Endothelial cell of umbilical vein (primary cell): ENCODE measurements around the gene ITSN1. TPM values are rescaled to one million over a fixed set of nuclear protein-coding genes. Genes with fewer than 3 reads are reported as not detected.

Experiments used
- BruUV-seq: library from RNA; stranded (reverse); fragments of 400-500 nt; replicated peaks from 2 replicates; lab custom pipeline; 2021; lab: Mats Ljungman, UMichigan
- CTCF ChIA-PET: fragments of 300-600, 350-600 bp; sonication (Branson Sonifier 250); formaldehyde crosslinking; loops from one replicate; lab custom pipeline; 2021; ENCODE audit warnings: antibody characterized with exemption, inconsistent platforms; lab: Charles Lee
- POLR2A ChIA-PET: fragments of 300-600, 350-600 bp; sonication (Branson Sonifier 250); formaldehyde crosslinking; loops from one replicate; lab custom pipeline; 2021; ENCODE audit warnings: antibody characterized with exemption, inconsistent platforms; lab: Charles Lee
- DNase-seq: peaks from one replicate; pipeline ENCODE4 v3.0.0-alpha.2; 2011; ENCODE audit warnings: low read depth, low spot score
- FAIRE-seq: peaks from 2 replicates; lab custom pipeline; 2011; peaks lifted over from hg19 to GRCh38; lab: Jason Lieb, UNC
- H2AFZ ChIP-seq: 2 replicates; pipeline ENCODE4 v1.6.0; 2012; ENCODE audit warnings: low read depth, low read length, control low read depth, inconsistent platforms
- H3K27ac ChIP-seq: 2 replicates; pipeline ENCODE4 v1.5.1; 2011; ENCODE audit warnings: low read depth, mild to moderate bottlenecking, control low read depth, low read length, moderate library complexity; ENCODE audit not compliant: insufficient read depth
- H3K27me3 ChIP-seq, 2 experiments: 2 replicates each; pipeline versions ENCODE4 v1.6.0 to v1.6.1; 2011; ENCODE audit warnings: low read length in 2 of 2, mixed read lengths in 1 of 2; ENCODE audit not compliant: control insufficient read depth in 2 of 2, insufficient read depth in 2 of 2
- H3K36me3 ChIP-seq, 2 experiments: 2 replicates in 1 of 2; 3 replicates in 1 of 2; pipeline ENCODE4 v1.5.1; 2011; ENCODE audit warnings: low read length in 2 of 2, mild to moderate bottlenecking in 1 of 2, moderate library complexity in 1 of 2; ENCODE audit not compliant: control insufficient read depth in 2 of 2, insufficient read depth in 2 of 2; ENCODE audit errors: extremely low read depth in 1 of 2
- H3K4me1 ChIP-seq: 3 replicates; pipeline ENCODE4 v1.5.1; 2011; ENCODE audit warnings: mild to moderate bottlenecking, low read length; ENCODE audit not compliant: control insufficient read depth, insufficient read depth; ENCODE audit errors: extremely low read depth
- H3K4me2 ChIP-seq: 2 replicates; pipeline ENCODE4 v1.6.1; 2011; ENCODE audit warnings: low read length, control low read depth, mixed read lengths; ENCODE audit not compliant: insufficient read depth
- H3K4me3 ChIP-seq, 3 experiments: fragments of 200-600 bp in 1 of 3; sonication (generic), shearing (Covaris generic) in 1 of 3; replicated peaks in 1 of 3; 2 replicates each; pipeline ENCODE4 v1.5.1; 2011 to 2016; ENCODE audit warnings: control low read depth in 3 of 3, low read length in 3 of 3, mild to moderate bottlenecking in 2 of 3, inconsistent platforms in 1 of 3, low read depth in 1 of 3, moderate library complexity in 1 of 3; ENCODE audit not compliant: insufficient read depth in 1 of 3
- H3K79me2 ChIP-seq: 2 replicates; pipeline ENCODE4 v1.6.0; 2012; ENCODE audit warnings: low read length, inconsistent platforms; ENCODE audit not compliant: control insufficient read depth, insufficient read depth
- H3K9ac ChIP-seq: replicated peaks from 2 replicates; pipeline ENCODE3; 2011; ENCODE audit warnings: low read length, control low read depth; ENCODE audit not compliant: insufficient read depth; ENCODE audit errors: extremely low read depth
- H3K9me1 ChIP-seq: replicated peaks from 3 replicates; pipeline ENCODE4 v1.6.0; 2011; ENCODE audit warnings: mild to moderate bottlenecking, low read length; ENCODE audit not compliant: control insufficient read depth, insufficient read depth; ENCODE audit errors: extremely low read depth
- H3K9me3 ChIP-seq: replicated peaks from 2 replicates; pipeline ENCODE4 v1.5.1; 2012; ENCODE audit warnings: low read length, inconsistent platforms; ENCODE audit not compliant: control insufficient read depth, insufficient read depth
- H4K20me1 ChIP-seq: replicated peaks from 2 replicates; pipeline ENCODE3; 2011; ENCODE audit warnings: mild to moderate bottlenecking, low read length; ENCODE audit not compliant: control insufficient read depth, insufficient read depth; ENCODE audit errors: extremely low read depth
- CTCF ChIP-seq, 2 donors: IDR thresholded peaks; 1 replicate in 1 of 2; 2 replicates in 1 of 2; pipeline ENCODE4 v1.5.1; 2011; ENCODE audit warnings: low read length in 2 of 2, mild to moderate bottlenecking in 2 of 2, moderate library complexity in 2 of 2, control low read depth in 1 of 2, inconsistent platforms in 1 of 2, low read depth in 1 of 2; ENCODE audit not compliant: insufficient read depth in 1 of 2; ENCODE audit errors: extremely low read depth in 1 of 2
- EZH2 ChIP-seq: IDR thresholded peaks from 2 replicates; pipeline ENCODE4 v1.6.1; 2012; ENCODE audit warnings: borderline replicate concordance, low read depth, mild to moderate bottlenecking, moderate library complexity, low read length, inconsistent platforms; ENCODE audit not compliant: severe bottlenecking
- FOS ChIP-seq: IDR thresholded peaks from 2 replicates; pipeline ENCODE4 v1.6.1; 2011; ENCODE audit warnings: mild to moderate bottlenecking, low read length, moderate library complexity, borderline replicate concordance; ENCODE audit not compliant: insufficient read depth
- GATA2 ChIP-seq: IDR thresholded peaks from 2 replicates; pipeline ENCODE4 v1.7.0; 2011; ENCODE audit warnings: low read depth, mild to moderate bottlenecking, moderate library complexity, mixed read lengths, low read length; ENCODE audit not compliant: insufficient read length, insufficient read depth
- JUN ChIP-seq: IDR thresholded peaks from 2 replicates; pipeline ENCODE4 v1.6.1; 2011; ENCODE audit warnings: borderline replicate concordance, low read depth; ENCODE audit not compliant: insufficient read length, insufficient read depth
- MAX ChIP-seq: IDR thresholded peaks from 2 replicates; pipeline ENCODE4 v1.6.1; 2011; ENCODE audit not compliant: insufficient read depth, insufficient read length
- MYC ChIP-seq: IDR thresholded peaks from one replicate; pipeline ENCODE4 v1.6.1; 2011; ENCODE audit warnings: mild to moderate bottlenecking, low read depth, low read length
- POLR2A ChIP-seq: IDR thresholded peaks from 2 replicates; pipeline ENCODE4 v1.6.1; 2012; ENCODE audit warnings: low read depth, mild to moderate bottlenecking, control low read depth, low read length
- POLR2AphosphoS5 ChIP-seq: IDR thresholded peaks from 2 replicates; pipeline ENCODE4 v1.6.1; 2012; ENCODE audit warnings: low read depth, mild to moderate bottlenecking, control low read depth, low read length, moderate library complexity; ENCODE audit not compliant: insufficient read depth
- dilution Hi-C: fragments of 300-500 bp; cut with MboI; formaldehyde crosslinking; loops from one replicate; pipeline ENCODE4 v1.15.0; 2019; ENCODE audit warnings: low sequenced_read_pairs; ENCODE audit not compliant: extremely low pct_ligation_motif_present
- intact Hi-C: fragments of 100-400 bp; cut with micrococcal nuclease; formaldehyde crosslinking; loops from one replicate; pipeline ENCODE4 v1.10.0; 2022
- polyA plus RNA-seq, 4 experiments: library from polyadenylated mRNA; depleted of rRNA in 3 of 4; stranded (reverse) in 3 of 4; unstranded in 1 of 4; fragments of >200 nt; gene quantifications; 2 replicates each; pipeline versions ENCODE4 v1.2.1 to v1.2.3, GENCODE V29; 2011 to 2012; ENCODE audit warnings: missing spikeins in 1 of 4
- total RNA-seq: library from RNA; stranded (reverse); gene quantifications from 2 replicates; pipeline ENCODE4 v1.2.3, GENCODE V29; 2021

ITSN1 gene
- total and polyA plus RNA-seq, 2 donors (not counting 3 experiments of a cell fraction or from before 2014, with no cell fraction given): 72.2 to 86.8 TPM

DNA sequence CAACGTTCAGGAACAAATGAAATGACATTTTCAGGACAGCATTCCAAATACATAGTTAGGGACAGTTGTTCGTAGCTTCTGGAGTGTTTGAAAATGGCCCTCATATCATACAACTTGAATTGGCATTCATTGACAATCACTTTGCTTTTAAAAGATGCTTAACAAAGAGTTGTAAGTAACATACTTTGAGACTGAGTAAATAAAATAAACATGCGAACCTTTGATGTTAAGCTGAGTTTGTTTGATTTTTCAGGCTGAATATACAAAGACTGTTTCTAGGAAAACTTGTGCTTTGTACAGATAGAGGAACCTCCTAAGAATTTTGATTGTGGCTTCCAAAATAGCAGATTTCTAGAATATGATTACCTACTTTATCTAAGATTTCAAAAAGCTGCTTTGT is 45.3 kb downstream of the ITSN1 start:
- Histone ChIP-seq H4K20me1 (peaks cover 4% of the 10 kb centered on the region), H2AFZ (no peak overlapping the region), H3K4me2 (no peak overlapping the region), H3K79me2 (peaks cover 76% of the 10 kb centered on the region), H3K27me3 (no peaks in the 10 kb centered on the region), H3K4me3 (no peak overlapping the region), H3K9ac (no peak overlapping the region), H3K4me1 (peaks cover 41% of the 10 kb centered on the region), H3K9me3 (no peaks in the 10 kb centered on the region), H3K36me3 (no peaks in the 10 kb centered on the region), H3K27ac (no peak overlapping the region), H3K9me1 (no peaks in the 10 kb centered on the region)
- intact Hi-C loops: no loop called here
- ChIA-PET CTCF (interaction anchor here (0.8 kb wide), 1 partner anchor 9 kb away, joined by 4 read pairs; no protein-coding TSS in a partner anchor), POLR2A (no interaction called here)
- peak; percentile 76 for FAIRE-seq
- dilution Hi-C loops: no loop called here
- no TSS peak for BruUV-seq
- no peak for DNase-seq
- TF ChIP-seq MYC: no peak
- TF ChIP-seq POLR2AphosphoS5: no peak
- TF ChIP-seq EZH2: no peak
- no peak for TF ChIP-seq JUN
- TF ChIP-seq GATA2: no peak
- no peak for TF ChIP-seq POLR2A
- TF ChIP-seq MAX: no peak
- TF ChIP-seq CTCF (IDR thresholded peaks at IDR 0.05; ENCODE audit: extremely low read depth in 1 of 2, insufficient read depth in 1 of 2, low read depth in 1 of 2, low read length in 2 of 2): no peak
- no peak for TF ChIP-seq FOS
